CD14-positive monocyte (primary cell): Measurements from ENCODE around the gene RHOT1. TPM values are rescaled to one million over a fixed set of nuclear protein-coding genes. Genes with fewer than 3 reads are reported as not detected.

Experiments used
- DNase-seq, 3 donors: peaks; one replicate each; pipeline ENCODE4 v3.0.0-alpha.2; 2011 to 2022
- H2AFZ ChIP-seq: 2 replicates; pipeline ENCODE4 v1.6.0; 2012; ENCODE audit warnings: mild to moderate bottlenecking, low read depth, low read length, inconsistent platforms; ENCODE audit not compliant: insufficient read depth, poor library complexity, severe bottlenecking
- H3K27ac ChIP-seq, 2 donors: 1 replicate in 1 of 2; 2 replicates in 1 of 2; pipeline ENCODE4 v1.5.1; 2012 to 2013; ENCODE audit warnings: low read length in 2 of 2, control low read depth in 1 of 2, inconsistent platforms in 1 of 2, low read depth in 1 of 2, mild to moderate bottlenecking in 1 of 2
- H3K27me3 ChIP-seq, 2 donors: one replicate each; pipeline versions ENCODE4 v1.6.0 to v1.6.1; 2011 to 2013; ENCODE audit warnings: low read length in 2 of 2; ENCODE audit not compliant: control insufficient read depth in 2 of 2, insufficient read depth in 2 of 2
- H3K36me3 ChIP-seq, 2 donors: replicated peaks in 1 of 2; 1 replicate in 1 of 2; 2 replicates in 1 of 2; pipeline versions ENCODE4 v1.5.1 to v1.6.1; 2012 to 2013; ENCODE audit warnings: low read length in 2 of 2, control low read depth in 1 of 2, inconsistent platforms in 1 of 2, mild to moderate bottlenecking in 1 of 2; ENCODE audit not compliant: insufficient read depth in 2 of 2, control insufficient read depth in 1 of 2
- H3K4me1 ChIP-seq, 2 donors: 1 replicate in 1 of 2; 2 replicates in 1 of 2; pipeline versions ENCODE4 v1.5.1 to v1.6.1; 2012 to 2013; ENCODE audit warnings: low read length in 2 of 2, control low read depth in 1 of 2, inconsistent platforms in 1 of 2, mild to moderate bottlenecking in 1 of 2, moderate library complexity in 1 of 2; ENCODE audit not compliant: insufficient read depth in 2 of 2, control insufficient read depth in 1 of 2
- H3K4me2 ChIP-seq: replicated peaks from 2 replicates; pipeline ENCODE3; 2012; ENCODE audit warnings: low read length, moderate library complexity, mild to moderate bottlenecking; ENCODE audit not compliant: poor library complexity, severe bottlenecking; ENCODE audit errors: extremely low read depth
- H3K4me3 ChIP-seq, 3 experiments: fragments of 200-600 bp in 1 of 3; sonication (generic) in 1 of 3; replicated peaks in 1 of 3; 1 replicate in 2 of 3; 2 replicates in 1 of 3; pipeline ENCODE4 v1.5.1; 2011 to 2013; ENCODE audit warnings: low read length in 3 of 3, mild to moderate bottlenecking in 3 of 3, control low read depth in 2 of 3, low read depth in 2 of 3, inconsistent platforms in 1 of 3, moderate library complexity in 1 of 3
- H3K79me2 ChIP-seq: 2 replicates; pipeline ENCODE4 v1.6.0; 2012; ENCODE audit warnings: mild to moderate bottlenecking, control low read depth, inconsistent platforms, low read length, moderate library complexity; ENCODE audit not compliant: insufficient read depth
- H3K9ac ChIP-seq: 2 replicates; pipeline ENCODE4 v1.6.0; 2017; ENCODE audit warnings: low read length, mild to moderate bottlenecking; ENCODE audit not compliant: insufficient read depth, poor library complexity, severe bottlenecking
- H3K9me3 ChIP-seq, 2 donors: replicated peaks in 1 of 2; 1 replicate in 1 of 2; 2 replicates in 1 of 2; pipeline versions ENCODE4 v1.5.1 to v1.6.1; 2012 to 2013; ENCODE audit warnings: low read length in 2 of 2, control low read depth in 1 of 2; ENCODE audit not compliant: control insufficient read depth in 1 of 2, insufficient read depth in 1 of 2
- H4K20me1 ChIP-seq: 2 replicates; pipeline ENCODE4 v1.6.0; 2012; ENCODE audit warnings: mild to moderate bottlenecking, low read length, control low read depth, moderate library complexity; ENCODE audit not compliant: insufficient read depth
- H3K27ac Mint-ChIP-seq, 7 donors: one replicate each; pipeline ENCODE4 v1.8.0; 2020; ENCODE audit warnings: mild to moderate bottlenecking in 7 of 7, mixed read lengths in 7 of 7, moderate library complexity in 6 of 7, inconsistent platforms in 2 of 7
- H3K27me3 Mint-ChIP-seq, 3 donors: one replicate each; pipeline ENCODE4 v1.8.0; 2021 to 2022; ENCODE audit warnings: low read depth in 3 of 3, mild to moderate bottlenecking in 3 of 3, mixed read lengths in 3 of 3, moderate library complexity in 3 of 3, inconsistent platforms in 1 of 3
- H3K36me3 Mint-ChIP-seq, 2 donors: one replicate each; pipeline ENCODE4 v1.8.0; 2020; ENCODE audit warnings: mixed read lengths in 2 of 2, inconsistent platforms in 1 of 2, mild to moderate bottlenecking in 1 of 2
- H3K4me1 Mint-ChIP-seq: one replicate; pipeline ENCODE4 v1.8.0; 2020; ENCODE audit warnings: mild to moderate bottlenecking, mixed read lengths
- H3K4me3 Mint-ChIP-seq, 2 donors: one replicate each; pipeline ENCODE4 v1.8.0; 2020; ENCODE audit warnings: mild to moderate bottlenecking in 2 of 2, mixed read lengths in 2 of 2, moderate library complexity in 1 of 2
- H3K9me3 Mint-ChIP-seq, 7 donors: one replicate each; pipeline ENCODE4 v1.8.0; 2020 to 2022; ENCODE audit warnings: mixed read lengths in 7 of 7, mild to moderate bottlenecking in 6 of 7, moderate library complexity in 6 of 7, inconsistent platforms in 2 of 7
- CTCF ChIP-seq: fragments of 200-600 bp; IDR thresholded peaks from one replicate; pipeline ENCODE4 v1.8.0; 2022; ENCODE audit warnings: antibody characterized with exemption, mild to moderate bottlenecking
- WGBS: methylation state at CpG from one replicate; pipeline ENCODE4 v1.1.5; 2013; ENCODE audit warnings: missing lambda C conversion rate; ENCODE audit not compliant: insufficient coverage; 5-methylcytosine and 5-hydroxymethylcytosine counted together
- intact Hi-C, 2 donors: fragments of 100-400 bp; cut with micrococcal nuclease; formaldehyde crosslinking; loops; one replicate each; pipeline versions ENCODE4 v1.15.0 to v1.15.1; 2023
- polyA plus RNA-seq, 3 donors: library from polyadenylated mRNA; depleted of rRNA in 1 of 3; unstranded in 2 of 3; stranded (reverse) in 1 of 3; fragments of 300-500 nt in 2 of 3; fragments of >200 nt in 1 of 3; fragmentation: Illumina TruSeq in 2 of 3; gene quantifications; 1 replicate in 2 of 3; 2 replicates in 1 of 3; pipeline ENCODE4 v1.2.3, GENCODE V29; 2012 to 2021

The RHOT1 gene
- polyA plus RNA-seq, 3 donors, result 45.9 to 60.5 (median 51.9) TPM

- H3K4me1 Mint-ChIP-seq, result peaks cover 47% of the 10 kb centered on the region
- peaks cover 2 to 7% of the 10 kb centered on the region in 2 donors for H3K36me3 Mint-ChIP-seq
- H3K9me3 Mint-ChIP-seq, result no peaks in the 10 kb centered on the region
- no peaks in the 10 kb centered on the region for H3K36me3 ChIP-seq
- no peaks in the 10 kb centered on the region for H3K27me3 ChIP-seq
- H3K4me3 Mint-ChIP-seq, result no peak overlapping the region
- no peak overlapping the region for H2AFZ ChIP-seq
- no peak overlapping the region for H3K4me3 ChIP-seq
- no peak overlapping the region for H3K27ac ChIP-seq
- WGBS, result no CpG with 5 or more reads among the region's 1 CpG
- DNase-seq, result no peak
- no peak overlapping the region for H3K4me2 ChIP-seq
- H3K9me3 ChIP-seq, result no peaks in the 10 kb centered on the region
- H4K20me1 ChIP-seq, result no peaks in the 10 kb centered on the region
- no peak overlapping the region for H3K27ac Mint-ChIP-seq
- H3K9ac ChIP-seq, result no peak overlapping the region
- peaks cover 11 to 26% of the 10 kb centered on the region in 2 donors for H3K4me1 ChIP-seq
- intact Hi-C loops, result no loop called here
- H3K79me2 ChIP-seq, result no peaks in the 10 kb centered on the region
- TF ChIP-seq CTCF, result no peak
- peaks cover 0 to 3% (median 3%) of the 10 kb centered on the region in 3 donors for H3K27me3 Mint-ChIP-seq
Observed at GRCh38 chr17:32241640-32242039, 99.3 kb downstream of the RHOT1 start.

- no peak overlapping the region for H3K27ac Mint-ChIP-seq
- H4K20me1 ChIP-seq, result no peaks in the 10 kb centered on the region
- no peak overlapping the region for H2AFZ ChIP-seq
- TF ChIP-seq CTCF, result no peak
- H3K4me3 Mint-ChIP-seq, result no peak overlapping the region
- 100% methylated on average over 2 of the region's 3 CpGs for WGBS
- H3K9me3 ChIP-seq, result no peaks in the 10 kb centered on the region
- no peak overlapping the region for H3K27ac ChIP-seq
- no peaks in the 10 kb centered on the region for H3K27me3 ChIP-seq
- peaks cover 0 to 6% (median 0%) of the 10 kb centered on the region in 7 donors for H3K9me3 Mint-ChIP-seq
- intact Hi-C loops, result no loop called here
- peaks cover 0 to 1% of the 10 kb centered on the region in 2 donors for H3K36me3 Mint-ChIP-seq
- no peaks in the 10 kb centered on the region for H3K79me2 ChIP-seq
- no peak overlapping the region for H3K4me3 ChIP-seq
- no peak for DNase-seq
- H3K9ac ChIP-seq, result no peak overlapping the region
- H3K4me2 ChIP-seq, result no peak overlapping the region
- peaks cover 10 to 30% of the 10 kb centered on the region in 2 donors for H3K4me1 ChIP-seq
- H3K36me3 ChIP-seq, result no peaks in the 10 kb centered on the region
- peaks cover 0 to 4% (median 2%) of the 10 kb centered on the region in 3 donors for H3K27me3 Mint-ChIP-seq
- peaks cover 29% of the 10 kb centered on the region for H3K4me1 Mint-ChIP-seq
Observed at GRCh38 chr17:32249475-32249874, 107.2 kb downstream of the RHOT1 start.
